Activated CD4-positive, alpha-beta T cell treated with anti-CD3 and anti-CD28 coated beads, Interleukin-2, amount 10 ng/mL, durations not matched to agents 24 days and 14 days (primary cell): Measurements from ENCODE around the gene RAD51B. TPM values are rescaled to one million over a fixed set of nuclear protein-coding genes. Genes with fewer than 3 reads are reported as not detected.
"Not testable (repeated sequence)": the region's sequence is repeated elsewhere in the genome, so short reads cannot be mapped to it uniquely, and the experiment has no call there.

Experiments
- DNase-seq: peaks from one replicate; pipeline ENCODE4 v3.0.0; 2022
- H3K27ac Mint-ChIP-seq: one replicate; pipeline ENCODE4 v1.8.0; 2022; ENCODE audit warnings: mild to moderate bottlenecking, mixed read lengths
- H3K27me3 Mint-ChIP-seq: one replicate; pipeline ENCODE4 v1.8.0; 2022; ENCODE audit warnings: mixed read lengths
- H3K36me3 Mint-ChIP-seq: one replicate; pipeline ENCODE4 v1.8.0; 2022; ENCODE audit warnings: low read depth, mild to moderate bottlenecking, mixed read lengths
- H3K4me1 Mint-ChIP-seq: one replicate; pipeline ENCODE4 v1.8.0; 2021; ENCODE audit warnings: mixed read lengths
- H3K4me3 Mint-ChIP-seq: one replicate; pipeline ENCODE4 v1.8.0; 2022; ENCODE audit warnings: mild to moderate bottlenecking, moderate library complexity, mixed read lengths
- H3K9me3 Mint-ChIP-seq: one replicate; pipeline ENCODE4 v1.8.0; 2021; ENCODE audit warnings: mixed read lengths
- intact Hi-C: fragments of 100-400 bp; cut with micrococcal nuclease; formaldehyde crosslinking; loops from one replicate; pipeline ENCODE4 v1.15.1; 2023
- total RNA-seq: library from RNA; stranded (reverse); gene quantifications from 2 replicates; pipeline ENCODE4 v1.2.3, GENCODE V29; 2022

The RAD51B gene
- total RNA-seq, 1 donor from 2014 or later = 29.3 TPM

GRCh38 chr14:68217791-68218340 lies 398.3 kb downstream of the RAD51B start:
- no peak overlapping the region for H3K4me3 Mint-ChIP-seq
- no peak for DNase-seq
- intact Hi-C loops = no loop called here

DNA sequence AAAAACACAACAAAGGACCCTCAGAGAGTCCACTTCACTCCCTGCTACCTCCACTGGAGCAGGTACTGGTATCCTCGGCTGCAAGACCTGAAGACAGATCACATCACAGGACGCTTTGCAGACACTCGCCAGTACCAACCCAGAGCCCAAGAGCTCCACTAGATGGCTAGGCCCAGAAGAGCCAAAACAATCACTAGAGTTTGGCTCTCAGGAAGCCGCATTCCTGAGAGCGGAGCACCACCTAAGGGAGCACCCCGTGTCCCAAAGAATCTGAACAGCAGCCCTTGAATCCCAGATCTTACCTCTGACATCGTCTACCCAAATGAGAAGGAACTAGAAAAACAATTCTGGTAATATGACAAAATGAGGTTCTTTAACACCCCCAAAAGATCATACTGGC lies 399.8 kb downstream of the RAD51B start:
- Mint-ChIP-seq H3K4me3 (no peak overlapping the region), H3K27ac (no peak overlapping the region), H3K36me3 (peaks cover 3% of the 10 kb centered on the region), H3K27me3 (no peaks in the 10 kb centered on the region), H3K9me3 (peaks cover 18% of the 10 kb centered on the region), H3K4me1 (peaks cover 6% of the 10 kb centered on the region)
- DNase-seq = no peak
- intact Hi-C loops = no loop called here

More at GRCh38 chr14:68217791-68218340, 398.3 kb downstream of the RAD51B start:
- Mint-ChIP-seq H3K27me3 (no peaks in the 10 kb centered on the region), H3K27ac (no peak overlapping the region), H3K4me1 (peaks cover 9% of the 10 kb centered on the region), H3K36me3 (peaks cover 3% of the 10 kb centered on the region), H3K9me3 (peaks cover 15% of the 10 kb centered on the region)

DNA sequence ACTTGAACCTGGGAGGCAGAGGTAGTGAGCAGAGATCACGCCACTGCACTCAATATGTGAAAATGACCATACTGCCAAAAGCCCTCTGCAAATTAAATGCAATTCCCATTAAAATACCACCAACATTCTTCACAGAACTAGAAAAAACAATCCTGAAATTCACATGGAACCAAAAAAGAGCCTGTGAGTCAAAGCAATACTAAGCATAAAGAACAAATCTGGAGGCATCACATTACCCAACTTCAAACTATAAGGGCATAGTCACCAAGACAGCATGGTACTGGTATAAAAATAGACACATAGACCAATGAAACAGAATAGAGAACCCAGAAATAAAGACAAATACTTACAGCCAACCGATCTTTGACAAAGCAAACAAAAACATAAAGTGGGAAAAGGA lies 401.5 kb downstream of the RAD51B start:
- DNase-seq, H3K36me3 Mint-ChIP-seq, intact Hi-C loops, H3K27ac Mint-ChIP-seq, H3K4me3 Mint-ChIP-seq, H3K4me1 Mint-ChIP-seq, H3K27me3 Mint-ChIP-seq: not testable (repeated sequence)
- H3K9me3 Mint-ChIP-seq = peaks cover 18% of the 10 kb centered on the region

DNA sequence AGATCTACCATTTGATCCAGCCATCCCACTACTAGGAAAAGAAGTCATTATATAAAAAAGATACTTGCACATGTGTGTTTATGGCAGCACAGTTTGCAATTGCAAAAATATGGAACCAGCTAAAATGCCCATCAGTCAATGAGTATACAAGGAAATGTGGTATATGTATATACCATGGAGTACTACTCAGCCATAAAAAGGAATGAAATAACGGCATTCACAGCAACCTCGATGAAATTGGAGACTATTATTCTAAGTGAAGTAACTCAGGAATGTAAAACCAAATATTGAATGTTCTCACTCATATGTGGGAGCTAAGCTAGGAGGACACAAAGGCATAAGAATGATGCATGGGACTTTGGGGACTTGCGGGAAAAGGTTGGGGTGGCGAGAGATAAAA lies 402.6 kb downstream of the RAD51B start:
- Mint-ChIP-seq H3K27ac (no peak overlapping the region), H3K4me3 (no peak overlapping the region)
- no peak for DNase-seq

DNA sequence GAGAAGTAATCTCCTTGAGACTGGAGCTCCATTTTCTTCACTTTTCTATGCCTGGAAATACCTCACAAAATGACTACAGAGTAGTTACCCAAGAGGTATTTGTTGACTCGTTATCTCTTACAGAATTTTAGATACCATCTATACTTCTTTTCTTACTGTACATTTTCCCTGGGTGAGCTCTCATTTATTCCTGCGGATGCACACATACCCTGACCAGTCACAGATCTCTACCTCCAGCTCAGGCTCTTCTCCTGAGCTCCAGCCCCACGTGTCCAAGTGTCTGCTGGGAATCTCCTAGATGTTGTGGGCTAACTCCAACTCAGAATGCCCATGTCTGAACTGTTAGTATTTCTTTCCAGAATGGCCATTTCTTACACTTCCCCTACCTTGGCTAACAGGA lies 403.1 kb downstream of the RAD51B start:
- Mint-ChIP-seq H3K9me3 (peaks cover 18% of the 10 kb centered on the region), H3K4me3 (no peak overlapping the region), H3K27me3 (no peaks in the 10 kb centered on the region), H3K36me3 (peaks cover 3% of the 10 kb centered on the region), H3K27ac (no peak overlapping the region), H3K4me1 (peaks cover 5% of the 10 kb centered on the region)
- intact Hi-C loops = no loop called here
- no peak for DNase-seq

More for the DNA sequence above, 402.6 kb downstream of the RAD51B start:
- intact Hi-C loops = no loop called here
- peaks cover 18% of the 10 kb centered on the region for H3K9me3 Mint-ChIP-seq
- no peaks in the 10 kb centered on the region for H3K27me3 Mint-ChIP-seq
- H3K4me1 Mint-ChIP-seq = peaks cover 5% of the 10 kb centered on the region
- H3K36me3 Mint-ChIP-seq = peaks cover 3% of the 10 kb centered on the region

DNA sequence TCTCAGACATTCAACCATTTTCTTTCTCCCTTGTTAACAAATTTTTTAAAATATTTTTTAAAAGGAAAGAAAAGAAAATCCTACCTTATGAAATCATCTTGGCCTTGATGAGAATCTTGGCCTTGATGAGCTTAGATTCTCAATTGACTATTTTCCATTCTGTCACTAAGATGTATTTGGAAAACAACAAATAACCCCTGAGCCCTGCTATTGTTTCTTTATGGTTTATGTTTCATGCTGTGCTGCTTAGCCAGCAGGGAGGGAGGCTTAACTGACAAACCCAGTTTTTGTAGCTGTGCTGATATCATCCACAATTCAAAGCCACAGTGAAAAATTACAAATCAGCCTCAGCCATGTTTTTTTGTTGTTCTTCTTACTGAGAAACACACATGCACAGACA lies 404.1 kb downstream of the RAD51B start:
- Mint-ChIP-seq H3K4me3 (no peak overlapping the region), H3K27ac (no peak overlapping the region), H3K9me3 (peaks cover 18% of the 10 kb centered on the region), H3K36me3 (peaks cover 3% of the 10 kb centered on the region), H3K4me1 (peaks cover 5% of the 10 kb centered on the region), H3K27me3 (no peaks in the 10 kb centered on the region)
- intact Hi-C loops = no loop called here
- DNase-seq = no peak

DNA sequence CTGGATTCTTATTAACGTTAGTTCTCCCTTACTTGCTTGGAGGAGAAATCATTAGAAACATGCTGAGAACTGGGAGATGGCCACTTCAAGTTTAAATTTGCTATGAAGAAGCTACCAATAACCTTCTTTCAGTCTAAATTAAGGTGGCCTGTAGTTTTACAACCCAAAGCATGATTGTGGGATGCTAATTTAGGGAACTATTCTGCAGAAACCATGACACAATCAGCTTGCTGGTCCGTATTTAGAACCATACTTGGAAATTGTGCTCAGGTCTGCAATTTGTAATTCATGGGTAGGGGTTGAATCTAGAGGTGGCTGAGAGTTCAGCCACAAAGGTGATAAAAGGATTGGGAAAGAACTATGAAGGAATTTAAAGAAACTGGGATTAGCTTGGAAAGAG lies 405.7 kb downstream of the RAD51B start:
- peaks cover 14% of the 10 kb centered on the region for H3K4me1 Mint-ChIP-seq
- no peaks in the 10 kb centered on the region for H3K27me3 Mint-ChIP-seq
- H3K9me3 Mint-ChIP-seq = peaks cover 18% of the 10 kb centered on the region

DNA sequence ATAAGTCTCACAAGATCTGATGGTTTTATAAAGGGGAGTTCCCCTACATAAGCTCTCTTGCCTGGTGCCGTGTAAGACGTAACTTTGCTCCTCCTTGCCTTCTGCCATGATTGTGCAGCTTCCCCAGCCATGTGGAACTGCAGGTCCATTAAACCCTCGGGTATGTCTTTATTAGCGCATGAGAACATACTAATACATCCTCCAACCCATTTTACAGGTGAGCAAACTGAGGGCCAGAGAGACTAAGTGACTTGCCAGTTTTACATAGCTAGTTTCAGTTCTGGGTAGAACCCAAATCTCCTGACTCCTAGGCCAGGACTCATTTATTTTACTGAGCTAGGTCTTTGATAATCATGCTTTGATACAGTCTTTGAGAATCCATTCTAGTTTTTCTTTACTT lies 406.9 kb downstream of the RAD51B start:
- no peak overlapping the region for H3K27ac Mint-ChIP-seq

More for the DNA sequence above, 405.7 kb downstream of the RAD51B start:
- DNase-seq = no peak
- Mint-ChIP-seq H3K36me3 (peaks cover 3% of the 10 kb centered on the region), H3K27ac (no peak overlapping the region), H3K4me3 (no peak overlapping the region)
- intact Hi-C loops = no loop called here

GRCh38 chr14:68228656-68229055 lies 409.1 kb downstream of the RAD51B start:
- intact Hi-C loops = no loop called here
- Mint-ChIP-seq H3K4me3 (no peak overlapping the region), H3K27me3 (no peaks in the 10 kb centered on the region), H3K27ac (no peak overlapping the region), H3K36me3 (no peaks in the 10 kb centered on the region), H3K4me1 (peaks cover 9% of the 10 kb centered on the region), H3K9me3 (no peaks in the 10 kb centered on the region)
- DNase-seq = no peak

More for the DNA sequence above, 406.9 kb downstream of the RAD51B start:
- H3K27me3 Mint-ChIP-seq = no peaks in the 10 kb centered on the region
- H3K36me3 Mint-ChIP-seq = no peaks in the 10 kb centered on the region
- H3K4me3 Mint-ChIP-seq = no peak overlapping the region
- no peak for DNase-seq
- intact Hi-C loops = no loop called here
- H3K9me3 Mint-ChIP-seq = peaks cover 14% of the 10 kb centered on the region
- H3K4me1 Mint-ChIP-seq = peaks cover 9% of the 10 kb centered on the region

DNA sequence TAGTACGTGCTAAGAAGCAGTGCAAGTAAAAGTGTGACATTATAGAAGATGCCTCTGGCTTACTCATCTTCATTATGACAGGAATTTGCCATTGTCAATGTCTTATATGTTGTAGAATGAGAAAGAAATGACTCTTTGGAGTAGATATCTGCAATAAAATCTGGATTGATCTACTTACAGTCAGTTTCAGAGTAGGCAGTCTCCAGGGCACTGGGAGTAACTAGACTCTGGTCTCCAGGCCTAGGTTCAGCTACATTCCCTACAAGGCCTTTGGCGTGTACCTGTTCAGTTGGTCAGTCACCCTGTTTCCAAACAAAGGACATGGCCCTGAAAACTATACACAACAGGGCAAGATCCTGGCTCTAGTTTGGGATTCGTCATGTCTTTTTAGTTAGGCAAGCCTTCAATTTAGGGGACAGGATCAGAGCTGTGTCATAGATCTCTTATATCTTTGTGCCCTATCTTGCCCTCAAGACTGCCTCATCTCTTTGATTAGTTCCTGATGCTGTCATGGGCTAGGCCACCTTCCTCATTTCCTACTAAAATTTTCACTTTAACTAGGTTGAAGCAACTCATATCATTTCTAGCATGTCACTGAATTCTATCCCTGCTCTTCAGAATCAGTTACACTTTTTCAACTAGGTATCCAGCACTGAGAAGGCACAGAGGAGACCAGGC lies 410.0 kb downstream of the RAD51B start:
- intact Hi-C loops = loop anchor here (10.0 kb wide), 1 partner anchor 145 kb away; no protein-coding TSS in a partner anchor
- Mint-ChIP-seq H3K4me1 (peaks cover 9% of the 10 kb centered on the region), H3K4me3 (no peak overlapping the region), H3K27ac (no peak overlapping the region), H3K27me3 (no peaks in the 10 kb centered on the region), H3K36me3 (no peaks in the 10 kb centered on the region), H3K9me3 (no peaks in the 10 kb centered on the region)
- no peak for DNase-seq

GRCh38 chr14:68230202-68230949 lies 410.8 kb downstream of the RAD51B start:
- Mint-ChIP-seq H3K27me3 (no peaks in the 10 kb centered on the region), H3K4me1 (peaks cover 9% of the 10 kb centered on the region), H3K27ac (no peak overlapping the region), H3K4me3 (no peak overlapping the region), H3K36me3 (no peaks in the 10 kb centered on the region), H3K9me3 (no peaks in the 10 kb centered on the region)
- intact Hi-C loops = loop anchor here (10.0 kb wide), 1 partner anchor 146 kb away; no protein-coding TSS in a partner anchor
- DNase-seq = no peak

- no peak overlapping the region for H3K27ac Mint-ChIP-seq
- intact Hi-C loops = loop anchor here (10.0 kb wide), 1 partner anchor 146 kb away; no protein-coding TSS in a partner anchor
- no peak for DNase-seq
- no peak overlapping the region for H3K4me3 Mint-ChIP-seq
- peaks cover 3% of the 10 kb centered on the region for H3K36me3 Mint-ChIP-seq
- no peaks in the 10 kb centered on the region for H3K27me3 Mint-ChIP-seq
- peaks cover 9% of the 10 kb centered on the region for H3K4me1 Mint-ChIP-seq
- H3K9me3 Mint-ChIP-seq = no peaks in the 10 kb centered on the region
These were observed 411.6 kb downstream of the RAD51B start for GRCh38 chr14:68230950-68231717.

DNA sequence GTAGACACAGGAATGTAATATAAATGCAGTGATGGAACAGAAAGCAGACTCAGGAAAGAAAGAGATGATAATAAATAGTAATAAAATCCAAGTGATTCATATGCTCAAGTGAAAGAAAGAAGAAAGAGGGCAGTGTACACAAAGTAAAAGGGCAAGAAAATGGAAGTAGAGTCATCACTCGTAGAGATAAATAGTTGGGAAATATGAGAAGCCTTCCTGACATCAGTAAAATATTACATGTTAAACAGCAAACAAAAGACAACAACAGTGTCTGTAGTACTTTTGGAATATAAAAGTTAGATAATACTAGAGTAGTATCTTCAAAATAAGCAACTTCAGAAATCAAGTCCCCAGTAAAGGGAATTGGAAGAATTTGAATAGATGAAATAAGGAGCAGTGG lies 412.3 kb downstream of the RAD51B start:
- Mint-ChIP-seq H3K27ac (no peak overlapping the region), H3K9me3 (no peaks in the 10 kb centered on the region), H3K4me1 (peaks cover 9% of the 10 kb centered on the region), H3K4me3 (no peak overlapping the region), H3K27me3 (no peaks in the 10 kb centered on the region), H3K36me3 (peaks cover 3% of the 10 kb centered on the region)
- DNase-seq = no peak
- intact Hi-C loops = loop anchor here (1.0 to 10.0 kb wide), 5 partner anchors 21 to 565 kb away; no protein-coding TSS in a partner anchor
